H1 (cell line): ENCODE measurements around the gene GLYR1. TPM values are rescaled to one million over a fixed set of nuclear protein-coding genes. Genes with fewer than 3 reads are reported as not detected.

Experiments
- CTCF ChIA-PET: fragments of 300-600 bp; sonication (Branson Sonifier 250); formaldehyde crosslinking; loops from one replicate; lab custom pipeline; 2021; ENCODE audit not compliant: partially characterized antibody; lab: Charles Lee
- POLR2A ChIA-PET: fragments of 300-600 bp; sonication (Branson Sonifier 250); formaldehyde crosslinking; loops from one replicate; lab custom pipeline; 2021; ENCODE audit warnings: inconsistent platforms; ENCODE audit not compliant: partially characterized antibody; lab: Charles Lee
- DNase-seq, 2 experiments: peaks; one replicate each; pipeline versions ENCODE4 v3.0.0 to v3.0.0-alpha.2; 2010 to 2022; ENCODE audit warnings: low spot score in 2 of 2, low read depth in 1 of 2, mixed read lengths in 1 of 2
- FAIRE-seq: peaks from 2 replicates; lab custom pipeline; 2011; peaks lifted over from hg19 to GRCh38; lab: Jason Lieb, UNC
- H2AFZ ChIP-seq: 2 replicates; pipeline ENCODE4 v1.8.1; 2012; ENCODE audit warnings: low read length, inconsistent platforms
- H2AK5ac ChIP-seq: 2 replicates; pipeline ENCODE4 v1.6.1; 2013; ENCODE audit warnings: low read depth, low read length
- H2BK120ac ChIP-seq: replicated peaks from 2 replicates; pipeline ENCODE3; 2013; ENCODE audit warnings: low read depth, low read length, inconsistent platforms
- H2BK12ac ChIP-seq: 2 replicates; pipeline ENCODE4 v1.6.1; 2013; ENCODE audit warnings: low read depth, low read length
- H2BK15ac ChIP-seq: 2 replicates; pipeline ENCODE4 v1.6.1; 2013; ENCODE audit warnings: low read length
- H2BK20ac ChIP-seq: 2 replicates; pipeline ENCODE4 v1.6.1; 2013; ENCODE audit warnings: low read length
- H2BK5ac ChIP-seq: 2 replicates; pipeline ENCODE4 v1.6.1; 2013; ENCODE audit warnings: low read depth, low read length
- H3K14ac ChIP-seq: 2 replicates; pipeline ENCODE4 v1.6.1; 2013; ENCODE audit warnings: inconsistent platforms; ENCODE audit not compliant: insufficient read length
- H3K18ac ChIP-seq: 2 replicates; pipeline ENCODE4 v1.6.1; 2013; ENCODE audit warnings: low read length; ENCODE audit errors: extremely low read depth
- H3K23ac ChIP-seq: 2 replicates; pipeline ENCODE4 v1.6.1; 2013; ENCODE audit warnings: inconsistent platforms; ENCODE audit not compliant: insufficient read length
- H3K23me2 ChIP-seq: 2 replicates; pipeline ENCODE4 v1.6.1; 2013; ENCODE audit warnings: low read depth, low read length
- H3K27ac ChIP-seq: 2 replicates; pipeline ENCODE4 v1.6.1; 2011; ENCODE audit warnings: low read depth, low read length, inconsistent platforms
- H3K27me3 ChIP-seq, 4 experiments: replicated peaks in 1 of 4; 1 replicate in 1 of 4; 2 replicates in 3 of 4; pipeline versions ENCODE4 v1.6.1 to v1.8.1; 2011 to 2013; ENCODE audit warnings: low read length in 3 of 4, mild to moderate bottlenecking in 3 of 4, inconsistent platforms in 2 of 4, mixed read lengths in 2 of 4, moderate library complexity in 1 of 4; ENCODE audit not compliant: control insufficient read depth in 3 of 4, insufficient read depth in 3 of 4; ENCODE audit errors: extremely low read depth in 1 of 4
- H3K36me3 ChIP-seq, 4 experiments: 2 replicates each; pipeline versions ENCODE4 v1.6.1 to v1.8.1; 2011 to 2013; ENCODE audit warnings: mild to moderate bottlenecking in 4 of 4, low read length in 3 of 4, moderate library complexity in 2 of 4, control low read depth in 1 of 4, inconsistent platforms in 1 of 4; ENCODE audit not compliant: insufficient read depth in 4 of 4, control insufficient read depth in 2 of 4
- H3K4ac ChIP-seq: replicated peaks from 2 replicates; pipeline ENCODE3; 2013; ENCODE audit warnings: low read length, low read depth, mixed read lengths, inconsistent platforms; ENCODE audit not compliant: insufficient read length
- H3K4me1 ChIP-seq, 4 experiments: replicated peaks in 1 of 4; 1 replicate in 1 of 4; 2 replicates in 3 of 4; pipeline versions ENCODE4 v1.6.1 to v1.8.1; 2011 to 2013; ENCODE audit warnings: low read length in 3 of 4, inconsistent platforms in 2 of 4, mixed read lengths in 1 of 4; ENCODE audit not compliant: insufficient read depth in 4 of 4, control insufficient read depth in 3 of 4
- H3K4me2 ChIP-seq, 2 experiments: 2 replicates each; pipeline versions ENCODE4 v1.6.1 to v1.8.1; 2011 to 2013; ENCODE audit warnings: low read depth in 2 of 2, low read length in 2 of 2, control low read depth in 1 of 2, inconsistent platforms in 1 of 2, mild to moderate bottlenecking in 1 of 2; ENCODE audit not compliant: insufficient read depth in 1 of 2
- H3K4me3 ChIP-seq, 4 experiments: fragments of 200-600, 300-600 bp in 1 of 4; sonication (generic), shearing (Covaris generic), sonication (Bioruptor Twin) in 1 of 4; 2 replicates each; pipeline versions ENCODE4 v1.5.1 to v1.8.1; 2011 to 2016; ENCODE audit warnings: low read length in 4 of 4, low read depth in 3 of 4, control low read depth in 2 of 4, inconsistent platforms in 2 of 4, mild to moderate bottlenecking in 2 of 4, mixed read lengths in 1 of 4, moderate library complexity in 1 of 4; ENCODE audit not compliant: insufficient read depth in 2 of 4; ENCODE audit errors: extremely low read depth in 1 of 4
- H3K56ac ChIP-seq: replicated peaks from 2 replicates; pipeline ENCODE3; 2013; ENCODE audit warnings: low read depth, mild to moderate bottlenecking, mixed read lengths, low read length, inconsistent platforms; ENCODE audit not compliant: insufficient read length
- H3K79me1 ChIP-seq: 2 replicates; pipeline ENCODE4 v1.6.1; 2013; ENCODE audit warnings: low read depth, low read length, control low read depth
- H3K79me2 ChIP-seq, 2 experiments: 2 replicates each; pipeline versions ENCODE4 v1.6.1 to v1.8.1; 2012 to 2013; ENCODE audit warnings: low read length in 2 of 2, mild to moderate bottlenecking in 2 of 2, inconsistent platforms in 1 of 2; ENCODE audit not compliant: insufficient read depth in 2 of 2, control insufficient read depth in 1 of 2
- H3K9ac ChIP-seq, 4 experiments: replicated peaks in 1 of 4; 1 replicate in 1 of 4; 2 replicates in 3 of 4; pipeline versions ENCODE4 v1.6.1 to v1.8.1; 2011 to 2013; ENCODE audit warnings: low read depth in 3 of 4, low read length in 3 of 4, control low read depth in 2 of 4, mild to moderate bottlenecking in 2 of 4, moderate library complexity in 2 of 4, inconsistent platforms in 1 of 4; ENCODE audit errors: extremely low read depth in 1 of 4
- H3K9me3 ChIP-seq, 2 experiments: 2 replicates each; pipeline versions ENCODE4 v1.6.1 to v1.8.1; 2012 to 2013; ENCODE audit warnings: mild to moderate bottlenecking in 2 of 2, moderate library complexity in 2 of 2, control low read depth in 1 of 2, inconsistent platforms in 1 of 2, low read depth in 1 of 2, low read length in 1 of 2, mixed read lengths in 1 of 2; ENCODE audit not compliant: insufficient read depth in 2 of 2
- H4K20me1 ChIP-seq, 2 experiments: replicated peaks in 1 of 2; 2 replicates each; pipeline versions ENCODE3 to v1.8.1; 2011 to 2013; ENCODE audit warnings: inconsistent platforms in 2 of 2, low read length in 2 of 2, mild to moderate bottlenecking in 1 of 2; ENCODE audit not compliant: insufficient read depth in 2 of 2, control insufficient read depth in 1 of 2
- H4K5ac ChIP-seq: 2 replicates; pipeline ENCODE4 v1.6.1; 2013; ENCODE audit warnings: low read length, low read depth, mixed read lengths, inconsistent platforms; ENCODE audit not compliant: insufficient read length
- H4K8ac ChIP-seq: 2 replicates; pipeline ENCODE4 v1.8.0; 2013; ENCODE audit warnings: mild to moderate bottlenecking, moderate library complexity, low read length, inconsistent platforms; ENCODE audit not compliant: insufficient read depth; ENCODE audit errors: extremely low read depth
- H4K91ac ChIP-seq: replicated peaks from 2 replicates; pipeline ENCODE3; 2013; ENCODE audit warnings: low read length, mixed read lengths, inconsistent platforms; ENCODE audit not compliant: insufficient read length
- BRCA1 ChIP-seq: IDR thresholded peaks from 2 replicates; pipeline ENCODE4 v1.6.1; 2012; ENCODE audit warnings: low read depth, low read length, improper control_type of control experiment
- EGR1 ChIP-seq: IDR thresholded peaks from 2 replicates; pipeline ENCODE4 v1.6.1; 2011; ENCODE audit warnings: low read depth, low read length, borderline replicate concordance
- MAFK ChIP-seq: IDR thresholded peaks from 2 replicates; pipeline ENCODE4 v1.6.1; 2012; ENCODE audit warnings: low read depth, mild to moderate bottlenecking, improper control_type of control experiment, low read length
- NRF1 ChIP-seq: IDR thresholded peaks from 2 replicates; pipeline ENCODE4 v1.6.1; 2011; ENCODE audit warnings: mild to moderate bottlenecking, low read depth, low read length, improper control_type of control experiment
- YY1 ChIP-seq: IDR thresholded peaks from 2 replicates; pipeline ENCODE4 v1.6.1; 2011; ENCODE audit warnings: low read depth, mild to moderate bottlenecking, low read length
- WGBS, 2 experiments: shearing (Covaris generic) in 1 of 2; methylation state at CpG; one replicate each; pipeline versions ENCODE4 v1.1.6 to v1.1.7; 2013 to 2015; ENCODE audit warnings: low lambda C conversion rate in 2 of 2, mixed read lengths in 2 of 2, inconsistent platforms in 1 of 2, low coverage in 1 of 2, missing lambda C conversion rate in 1 of 2; ENCODE audit not compliant: insufficient replicate concordance in 2 of 2, insufficient coverage in 1 of 2, insufficient read length in 1 of 2; ENCODE audit errors: extremely low coverage in 1 of 2, missing lambda C conversion rate in 1 of 2; 5-methylcytosine and 5-hydroxymethylcytosine counted together
- polyA plus RNA-seq, 7 experiments: library from polyadenylated mRNA; depleted of rRNA in 3 of 7; stranded (reverse) in 5 of 7; unstranded in 2 of 7; fragments of >200 nt in 5 of 7; fragments of 200-250 nt in 2 of 7; gene quantifications; 1 replicate in 5 of 7; 2 replicates in 1 of 7; 4 replicates in 1 of 7; pipeline versions ENCODE4 v1.2.1 to v1.2.3, GENCODE V29; 2011 to 2013; ENCODE audit warnings: missing spikeins in 2 of 7, mixed read lengths in 2 of 7
- total RNA-seq: library from RNA; stranded (reverse); fragmentation: NEBNext Ultra II Directional; extraction: Animal tissue kit (Norgen Biotek cat#: 25700); gene quantifications from 2 replicates; pipeline ENCODE4 v1.2.1, GENCODE V29; 2021

GLYR1 gene
- total and polyA plus RNA-seq, 2 of the 8 experiments (the other 6 are each of a cell fraction or from before 2014, with no cell fraction given) = 50.2 to 115 TPM

- no peak overlapping the region for H3K4me2 ChIP-seq
- ChIA-PET CTCF (interaction anchor here (1.6 kb wide), 1 partner anchor 11 kb away, joined by 4 read pairs; no protein-coding TSS in a partner anchor), POLR2A (no interaction called here)
- H3K14ac ChIP-seq = no peak overlapping the region
- no peaks in the 10 kb centered on the region for H3K4me1 ChIP-seq
- FAIRE-seq = no peak
- no peak overlapping the region for H4K5ac ChIP-seq
- no peaks in the 10 kb centered on the region for H3K9me3 ChIP-seq
- TF ChIP-seq BRCA1 (no peak), EGR1 (no peak), NRF1 (no peak), MAFK (no peak), YY1 (no peak)
- H4K8ac ChIP-seq = no peak overlapping the region
- no peak overlapping the region for H2BK5ac ChIP-seq
- H3K27ac ChIP-seq = no peak overlapping the region
- H2BK12ac ChIP-seq = no peak overlapping the region
- no peak for DNase-seq
- H3K79me2 ChIP-seq = no peaks in the 10 kb centered on the region
- no peak overlapping the region for H3K9ac ChIP-seq
- H2AFZ ChIP-seq = no peak overlapping the region
- H4K91ac ChIP-seq = no peak overlapping the region
- no peaks in the 10 kb centered on the region for H3K79me1 ChIP-seq
- H3K27me3 ChIP-seq = no peaks in the 10 kb centered on the region
- no peaks in the 10 kb centered on the region for H3K23me2 ChIP-seq
- no peak overlapping the region for H3K56ac ChIP-seq
- peaks cover 0 to 4% of the 10 kb centered on the region in 2 experiments for H4K20me1 ChIP-seq
- no peak overlapping the region for H2BK20ac ChIP-seq
- H2BK120ac ChIP-seq = no peak overlapping the region
- H3K36me3 ChIP-seq = peaks cover 37 to 89% (median 68%) of the 10 kb centered on the region in 4 experiments
- H2AK5ac ChIP-seq = no peak overlapping the region
- no peak overlapping the region for H3K4me3 ChIP-seq
- H3K18ac ChIP-seq = no peak overlapping the region
- no peak overlapping the region for H2BK15ac ChIP-seq
- no peak overlapping the region for H3K23ac ChIP-seq
- H3K4ac ChIP-seq = no peak overlapping the region
- 93% methylated on average over 14 of the region's 14 CpGs; no CpG with 5 or more reads in 1 of the 2 experiments for WGBS, 2 experiments
These were observed 30.2 kb upstream of the GLYR1 start for GRCh38 chr16:4877380-4877685.
